Spleen (tissue), 11 donors: ENCODE data around the gene SLC8A3. TPM values are rescaled to one million over a fixed set of nuclear protein-coding genes. Genes with fewer than 3 reads are reported as not detected.

ENCODE experiments used
- DNase-seq: peaks from one replicate; pipeline ENCODE4 v3.0.0-alpha.2; 2020
- H3K27ac ChIP-seq, 8 donors: fragments of 200-600 bp; sonication (generic) in 7 of 8; 1 replicate in 4 of 8; 2 replicates in 4 of 8; pipeline versions ENCODE4 v1.5.0 to v1.8.0; 2016 to 2021; ENCODE audit warnings: inconsistent platforms in 4 of 8, mild to moderate bottlenecking in 4 of 8, moderate library complexity in 1 of 8
- H3K27me3 ChIP-seq, 7 donors: fragments of 200-600 bp; sonication (generic) in 6 of 7; replicated peaks in 1 of 7; 1 replicate in 4 of 7; 2 replicates in 3 of 7; pipeline versions ENCODE4 v1.5.0 to v1.8.0; 2016 to 2021; ENCODE audit warnings: inconsistent platforms in 3 of 7, mild to moderate bottlenecking in 1 of 7
- H3K36me3 ChIP-seq, 6 donors: fragments of 200-600 bp; sonication (generic) in 5 of 6; 1 replicate in 4 of 6; 2 replicates in 2 of 6; pipeline versions ENCODE4 v1.5.0 to v1.8.0; 2016 to 2021; ENCODE audit warnings: inconsistent platforms in 2 of 6
- H3K4me1 ChIP-seq, 6 donors: fragments of 200-600 bp; sonication (generic) in 5 of 6; 1 replicate in 3 of 6; 2 replicates in 3 of 6; pipeline versions ENCODE4 v1.5.0 to v1.8.0; 2016 to 2021; ENCODE audit warnings: inconsistent platforms in 3 of 6
- H3K4me3 ChIP-seq, 8 donors: fragments of 200-600 bp; sonication (generic) in 7 of 8; 1 replicate in 4 of 8; 2 replicates in 4 of 8; pipeline versions ENCODE4 v1.5.0 to v1.8.0; 2016 to 2021; ENCODE audit warnings: inconsistent platforms in 4 of 8, mild to moderate bottlenecking in 4 of 8, moderate library complexity in 2 of 8
- H3K9me3 ChIP-seq, 8 donors: fragments of 200-600 bp; sonication (generic) in 7 of 8; 1 replicate in 4 of 8; 2 replicates in 4 of 8; pipeline versions ENCODE4 v1.5.0 to v1.8.0; 2016 to 2021; ENCODE audit warnings: inconsistent platforms in 4 of 8
- CTCF ChIP-seq, 11 experiments: fragments of 200-600 bp in 7 of 11; fragments of 450-650 bp in 4 of 11; sonication (generic) in 4 of 11; IDR thresholded peaks in 8 of 11; conservative IDR thresholded peaks in 3 of 11; 1 replicate in 7 of 11; 2 replicates in 4 of 11; pipeline versions ENCODE4 v1.4.0 to v1.8.0; 2016 to 2021; ENCODE audit warnings: antibody characterized with exemption in 11 of 11, inconsistent platforms in 4 of 11, mild to moderate bottlenecking in 1 of 11
- POLR2A ChIP-seq, 3 donors: fragments of 450-650 bp; IDR thresholded peaks; one replicate each; pipeline ENCODE4 v1.5.1; 2017; ENCODE audit warnings: antibody characterized with exemption in 3 of 3, mild to moderate bottlenecking in 1 of 3
- POLR2AphosphoS5 ChIP-seq, 3 donors: sonication (generic); formaldehyde crosslinking; IDR thresholded peaks; one replicate each; pipeline ENCODE4 v1.5.1; 2017; ENCODE audit warnings: antibody characterized with exemption in 3 of 3
- WGBS, 5 donors: extraction: QIAGEN DNeasy Blood & Tissue Kit in 3 of 5; methylation state at CpG; one replicate each; pipeline versions ENCODE4 v1.1.5 to v1.1.7; 2013 to 2018; 5-methylcytosine and 5-hydroxymethylcytosine counted together
- intact Hi-C: fragments of 100-400 bp; cut with DNase I; formaldehyde crosslinking; loops from one replicate; pipeline ENCODE4 v1.15.0; 2023; ENCODE audit warnings: low total_unique reads
- polyA plus RNA-seq, 3 donors: library from polyadenylated mRNA; stranded (reverse); fragments of 200-250 nt; gene quantifications; one replicate each; pipeline ENCODE4 v1.2.1, GENCODE V29; 2013
- total RNA-seq, 7 donors: library from RNA; depleted of rRNA in 3 of 7; stranded (reverse); fragments of >200 nt in 3 of 7; fragmentation: NEBNext Ultra II Directional in 4 of 7; extraction: Animal tissue kit (Norgen Biotek cat#: 25700) in 4 of 7; gene quantifications; one replicate each; pipeline versions ENCODE4 v1.1.0 to v1.2.1, GENCODE V29; 2016 to 2021
- donor health status: healthy with polysubstance abuse.
- donor health status: DM: no; HTN: no; CAD: no; lungs with moderate emphysema.
- donor health status: DM: no; HTN: no; CAD: no.
- donor health status: Bipolar disorder and iron deficiency.
- donor health status: healthy.
- donor health status: DM: no; HTN: no; CAD: no.
- donor health status: DM: yes; HTN: yes; CAD: no.

Gene SLC8A3
- total and polyA plus RNA-seq, 10 donors: 0.19 to 0.52 (median 0.33) TPM; not detected in 3

- WGBS, 5 donors: 68 to 87% (median 69%) methylated on average over 6 of the region's 6 CpGs
- H3K4me3 ChIP-seq: no peak overlapping the region
- H3K27ac ChIP-seq: no peak overlapping the region
- H3K9me3 ChIP-seq: no peaks in the 10 kb centered on the region
- no peak for DNase-seq
- H3K27me3 ChIP-seq: peaks cover 0 to 6% (median 0%) of the 10 kb centered on the region in 7 donors
- intact Hi-C loops: no loop called here
- H3K36me3 ChIP-seq: no peaks in the 10 kb centered on the region
- peaks cover 0 to 6% (median 0%) of the 10 kb centered on the region in 6 donors for H3K4me1 ChIP-seq
- TF ChIP-seq POLR2A (IDR thresholded peaks at IDR 0.05) (no peak), CTCF (IDR thresholded peaks at IDR 0.05 in 8 of 11, conservative IDR thresholded peaks at IDR 0.05 in 3 of 11) (no peak), POLR2AphosphoS5 (IDR thresholded peaks at IDR 0.05) (no peak)
Measured at GRCh38 chr14:70029296-70030132, 159.2 kb downstream of the SLC8A3 start.

GRCh38 chr14:70027785-70028428 lies 160.8 kb downstream of the SLC8A3 start:
- no peak overlapping the region for H3K4me3 ChIP-seq
- intact Hi-C loops: loop anchor here (2.0 kb wide), 1 partner anchor 209 kb away; no protein-coding TSS in a partner anchor
- TF ChIP-seq CTCF (IDR thresholded peaks at IDR 0.05 in 8 of 11, conservative IDR thresholded peaks at IDR 0.05 in 3 of 11) (peak; percentile 65 to 92 (median 82)), POLR2AphosphoS5 (IDR thresholded peaks at IDR 0.05) (peak in 1 of 3 donors; percentile 47), POLR2A (IDR thresholded peaks at IDR 0.05) (no peak)
- peak; percentile 86 for DNase-seq
- peaks cover 0 to 6% (median 0%) of the 10 kb centered on the region in 7 donors for H3K27me3 ChIP-seq
- no peaks in the 10 kb centered on the region for H3K36me3 ChIP-seq
- WGBS, 5 donors: 35 to 39% (median 37%) methylated on average over 17 of the region's 17 CpGs
- no peak overlapping the region for H3K27ac ChIP-seq
- peaks cover 0 to 6% (median 0%) of the 10 kb centered on the region in 6 donors for H3K4me1 ChIP-seq
- H3K9me3 ChIP-seq: no peaks in the 10 kb centered on the region

- Histone ChIP-seq H3K36me3 (no peaks in the 10 kb centered on the region), H3K4me3 (no peak overlapping the region), H3K9me3 (no peaks in the 10 kb centered on the region), H3K4me1 (peaks cover 0 to 8% (median 4%) of the 10 kb centered on the region in 6 donors), H3K27ac (no peak overlapping the region), H3K27me3 (peaks cover 0 to 6% (median 0%) of the 10 kb centered on the region in 7 donors)
- DNase-seq: no peak
- intact Hi-C loops: no loop called here
- TF ChIP-seq CTCF (IDR thresholded peaks at IDR 0.05 in 8 of 11, conservative IDR thresholded peaks at IDR 0.05 in 3 of 11) (no peak), POLR2AphosphoS5 (IDR thresholded peaks at IDR 0.05) (no peak), POLR2A (IDR thresholded peaks at IDR 0.05) (no peak)
- 0 to 71% (median 57%) methylated on average over 1 of the region's 1 CpG for WGBS, 5 donors
Measured at GRCh38 chr14:70023871-70024270, 164.9 kb downstream of the SLC8A3 start.
